A549 (cell line): ENCODE measurements around the gene ZNF385D. TPM values are rescaled to one million over a fixed set of nuclear protein-coding genes. Genes with fewer than 3 reads are reported as not detected.

Source experiments
- ATAC-seq, 2 experiments: fragments of 200-7000 bp in 1 of 2; fragments of >200 bp in 1 of 2; cut with Nextera tagmentation in 1 of 2; cut with Tn5 transposase in 1 of 2; 3 replicates each; pipeline versions ENCODE4 v1.8.0 to v1.9.1; 2018 to 2020; ENCODE audit warnings: mild to moderate bottlenecking in 1 of 2, moderate library complexity in 1 of 2
- CTCF ChIA-PET: fragments of 300-600 bp; sonication (Branson Sonifier 250); formaldehyde crosslinking; extraction: SDS; loops from one replicate; lab custom pipeline; 2021; ENCODE audit warnings: antibody characterized with exemption, inconsistent platforms; lab: Yijun Ruan, JAX
- POLR2A ChIA-PET: fragments of 350-600 bp; formaldehyde crosslinking; extraction: SDS; loops from one replicate; lab custom pipeline; 2021; ENCODE audit warnings: antibody characterized with exemption, inconsistent platforms; lab: Yijun Ruan, JAX
- DNase-seq, 2 experiments: peaks; one replicate each; pipeline versions ENCODE4 v3.0.0 to v3.0.0-alpha.2; 2011 to 2016; ENCODE audit warnings: low read depth in 1 of 2, low spot score in 1 of 2
- FAIRE-seq: peaks from 2 replicates; lab custom pipeline; 2011; peaks lifted over from hg19 to GRCh38; lab: Jason Lieb, UNC
- H3K27ac ChIP-seq, 2 experiments: fragments of >200 bp; sonication (Bioruptor Twin); formaldehyde crosslinking; 3 replicates each; pipeline ENCODE4 v1.5.1; 2016 to 2017
- H3K4me1 ChIP-seq: fragments of >200 bp; sonication (Bioruptor Twin); formaldehyde crosslinking; 3 replicates; pipeline ENCODE4 v1.6.1; 2016
- H3K4me2 ChIP-seq: fragments of >200 bp; sonication (Bioruptor Twin); formaldehyde crosslinking; 3 replicates; pipeline ENCODE4 v1.6.1; 2016
- H3K4me3 ChIP-seq: fragments of >200 bp; sonication (Bioruptor Twin); formaldehyde crosslinking; 3 replicates; pipeline ENCODE4 v1.5.1; 2016
- H3K9me3 ChIP-seq: fragments of >200 bp; sonication (Bioruptor Twin); formaldehyde crosslinking; 3 replicates; pipeline ENCODE4 v1.6.1; 2016
- CBX2 ChIP-seq: fragments of 200-600 bp; sonication (generic); IDR thresholded peaks from 2 replicates; pipeline ENCODE4 v1.6.1; 2016; ENCODE audit warnings: low read depth, mild to moderate bottlenecking, borderline replicate concordance
- EP300 ChIP-seq, 2 experiments: fragments of >200 bp; sonication (Bioruptor Twin); formaldehyde crosslinking; IDR thresholded peaks; 2 replicates in 1 of 2; 3 replicates in 1 of 2; pipeline ENCODE4 v1.6.1; 2016 to 2017
- ESRRA ChIP-seq: fragments of 150-350 bp; IDR thresholded peaks from 2 replicates; pipeline ENCODE4 v1.6.1; 2014; ENCODE audit warnings: mild to moderate bottlenecking, low read length, borderline replicate concordance
- FOXS1 ChIP-seq: fragments of 250-450 bp; sonication (Bioruptor Pico); IDR thresholded peaks from 2 replicates; pipeline ENCODE4 v1.5.0; 2020; ENCODE audit warnings: mild to moderate bottlenecking, moderate library complexity
- HDAC2 ChIP-seq: fragments of 200-600 bp; sonication (generic); IDR thresholded peaks from 2 replicates; pipeline ENCODE4 v1.6.1; 2016
- HEYL ChIP-seq: fragments of 250-450 bp; sonication (Bioruptor Pico); IDR thresholded peaks from 2 replicates; pipeline ENCODE4 v1.8.0; 2021; ENCODE audit warnings: mild to moderate bottlenecking, moderate library complexity
- HOXB5 ChIP-seq: fragments of 250-450 bp; sonication (Bioruptor Pico); IDR thresholded peaks from 2 replicates; pipeline ENCODE4 v1.5.0; 2020; ENCODE audit warnings: mild to moderate bottlenecking, moderate library complexity
- JUN ChIP-seq, 2 experiments: fragments of >200 bp; sonication (Bioruptor Twin); formaldehyde crosslinking; IDR thresholded peaks; 2 replicates in 1 of 2; 3 replicates in 1 of 2; pipeline ENCODE4 v1.6.1; 2016 to 2017
- JUNB ChIP-seq: fragments of >200 bp; sonication (Bioruptor Twin); formaldehyde crosslinking; IDR thresholded peaks from 2 replicates; pipeline ENCODE4 v1.6.1; 2016
- KDM5A ChIP-seq: fragments of 200-600 bp; sonication (generic); IDR thresholded peaks from 2 replicates; pipeline ENCODE4 v1.6.1; 2016; ENCODE audit warnings: antibody characterized with exemption, mild to moderate bottlenecking
- MYC ChIP-seq: IDR thresholded peaks from 2 replicates; pipeline ENCODE4 v1.6.1; 2012; ENCODE audit warnings: mild to moderate bottlenecking, inconsistent platforms, low read length, improper control_type of control experiment, borderline replicate concordance
- NR3C1 ChIP-seq: fragments of >200 bp; sonication (Bioruptor Twin); formaldehyde crosslinking; IDR thresholded peaks from 3 replicates; pipeline ENCODE4 v1.6.1; 2017
- PHF8 ChIP-seq: fragments of 200-600 bp; sonication (generic); IDR thresholded peaks from 2 replicates; pipeline ENCODE4 v1.6.1; 2016; ENCODE audit warnings: low read depth, mild to moderate bottlenecking, antibody characterized with exemption, moderate library complexity, borderline replicate concordance
- POLR2A ChIP-seq: IDR thresholded peaks from 2 replicates; pipeline ENCODE4 v1.6.1; 2012; ENCODE audit warnings: mild to moderate bottlenecking, low read length
- POLR2AphosphoS2 ChIP-seq: conservative IDR thresholded peaks from 2 replicates; pipeline ENCODE4 v1.6.1; 2012; ENCODE audit warnings: low read length, improper control_type of control experiment, inconsistent platforms
- RNF2 ChIP-seq: fragments of 200-600 bp; sonication (generic); IDR thresholded peaks from 2 replicates; pipeline ENCODE4 v1.6.1; 2016; ENCODE audit warnings: low read depth, mild to moderate bottlenecking, antibody characterized with exemption, moderate library complexity, borderline replicate concordance
- TP53 ChIP-seq: fragments of 250-450 bp; sonication (Bioruptor Pico); IDR thresholded peaks from 2 replicates; pipeline ENCODE4 v1.5.0; 2021; ENCODE audit warnings: mild to moderate bottlenecking, moderate library complexity
- ZFP36 ChIP-seq: fragments of 450-650 bp; IDR thresholded peaks from 2 replicates; pipeline ENCODE4 v1.6.1; 2014; ENCODE audit warnings: borderline replicate concordance; ENCODE audit not compliant: partially characterized antibody
- ZSCAN20 ChIP-seq: fragments of 250-450 bp; sonication (Bioruptor Pico); IDR thresholded peaks from 2 replicates; pipeline ENCODE4 v1.8.0; 2022; ENCODE audit warnings: mild to moderate bottlenecking, moderate library complexity
- WGBS: methylation state at CpG from one replicate; pipeline ENCODE4 v1.1.6; 2017; ENCODE audit errors: missing lambda C conversion rate; 5-methylcytosine and 5-hydroxymethylcytosine counted together
- polyA plus RNA-seq, 4 experiments: library from polyadenylated mRNA; depleted of rRNA in 3 of 4; stranded (reverse); fragments of >200 nt; fragmentation: RNase III in 1 of 4; extraction: RNeasy Plus Mini Kit Qiagen cat#74134 plus additional on column Dnase treatment in 1 of 4; gene quantifications; 2 replicates in 3 of 4; 3 replicates in 1 of 4; pipeline ENCODE4 v1.2.3, GENCODE V29; 2011 to 2017
- TF ChIP-seq, protein P1 (sequence below): fragments of >200 bp; sonication (Bioruptor Twin); formaldehyde crosslinking; IDR thresholded peaks from 3 replicates; pipeline ENCODE4 v1.6.1; 2016
- TF ChIP-seq, protein P2 (sequence below): fragments of 250-450 bp; sonication (Bioruptor Pico); IDR thresholded peaks from 2 replicates; pipeline ENCODE4 v1.5.0; 2020; ENCODE audit warnings: low read depth, mild to moderate bottlenecking, moderate library complexity
- TF ChIP-seq, protein P3 (sequence below): IDR thresholded peaks from 2 replicates; pipeline ENCODE4 v1.6.1; 2012
- TF ChIP-seq, protein P4 (sequence below): fragments of 450-650 bp; IDR thresholded peaks from 2 replicates; pipeline ENCODE4 v1.6.1; 2014; ENCODE audit warnings: antibody characterized with exemption
- TF ChIP-seq, protein P5 (sequence below): IDR thresholded peaks from 2 replicates; pipeline ENCODE4 v1.6.1; 2012; ENCODE audit warnings: low read depth, borderline replicate concordance
- TF ChIP-seq, protein P6 (sequence below): fragments of >200 bp; sonication (Bioruptor Twin); formaldehyde crosslinking; IDR thresholded peaks from 3 replicates; pipeline ENCODE4 v1.5.1; 2016
- TF ChIP-seq, protein P7 (sequence below): fragments of 250-450 bp; sonication (Bioruptor Pico); IDR thresholded peaks from 2 replicates; pipeline ENCODE4 v1.5.0; 2021; ENCODE audit warnings: mild to moderate bottlenecking, moderate library complexity, borderline replicate concordance
- TF ChIP-seq, protein P8 (sequence below): fragments of >200 bp; sonication (Bioruptor Twin); formaldehyde crosslinking; IDR thresholded peaks from 2 replicates; pipeline ENCODE4 v1.6.1; 2016

Gene ZNF385D
- polyA plus RNA-seq, 2 of the 4 experiments (the other 2 are of a cell fraction), result not detected

DNA sequence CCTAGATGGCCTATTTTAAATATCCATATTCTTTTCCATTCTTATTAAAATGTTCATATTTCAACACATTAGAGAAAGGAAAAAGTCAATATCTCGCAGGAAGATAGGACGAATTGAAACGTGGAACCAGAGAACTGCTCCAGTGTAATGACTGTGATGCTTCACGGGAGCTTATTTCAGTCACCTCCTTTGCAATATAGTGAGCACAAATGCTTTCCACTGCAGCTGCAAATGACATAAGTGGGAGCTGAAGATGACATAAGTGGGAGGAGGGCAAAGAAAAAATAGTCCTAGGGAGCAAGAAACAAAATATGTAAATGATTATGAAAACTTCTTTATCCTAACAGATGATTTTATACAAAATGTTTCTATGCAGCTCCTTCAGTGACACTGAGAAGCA, 324.1 kb downstream of the ZNF385D start:
- WGBS, result 14% methylated on average over 4 of the region's 4 CpGs
- DNase-seq (no peak), ATAC-seq (no peak), FAIRE-seq (no peak)
- Histone ChIP-seq H3K4me1 (no peaks in the 10 kb centered on the region), H3K27ac (no peak overlapping the region), H3K4me2 (no peak overlapping the region), H3K9me3 (no peaks in the 10 kb centered on the region), H3K4me3 (no peak overlapping the region)
- no peak for TF ChIP-seq CBX2
- TF ChIP-seq PHF8, result no peak
- no peak for TF ChIP-seq ZFP36
- TF ChIP-seq, protein P1, sequence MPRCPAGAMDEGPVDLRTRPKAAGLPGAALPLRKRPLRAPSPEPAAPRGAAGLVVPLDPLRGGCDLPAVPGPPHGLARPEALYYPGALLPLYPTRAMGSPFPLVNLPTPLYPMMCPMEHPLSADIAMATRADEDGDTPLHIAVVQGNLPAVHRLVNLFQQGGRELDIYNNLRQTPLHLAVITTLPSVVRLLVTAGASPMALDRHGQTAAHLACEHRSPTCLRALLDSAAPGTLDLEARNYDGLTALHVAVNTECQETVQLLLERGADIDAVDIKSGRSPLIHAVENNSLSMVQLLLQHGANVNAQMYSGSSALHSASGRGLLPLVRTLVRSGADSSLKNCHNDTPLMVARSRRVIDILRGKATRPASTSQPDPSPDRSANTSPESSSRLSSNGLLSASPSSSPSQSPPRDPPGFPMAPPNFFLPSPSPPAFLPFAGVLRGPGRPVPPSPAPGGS, result no peak
- TF ChIP-seq JUNB, result no peak
- no peak for TF ChIP-seq NR3C1
- TF ChIP-seq RNF2, result no peak
- TF ChIP-seq HDAC2, result no peak
- TF ChIP-seq POLR2AphosphoS2, result no peak
- TF ChIP-seq ESRRA, result no peak
- TF ChIP-seq MYC, result no peak
- TF ChIP-seq, protein P2, sequence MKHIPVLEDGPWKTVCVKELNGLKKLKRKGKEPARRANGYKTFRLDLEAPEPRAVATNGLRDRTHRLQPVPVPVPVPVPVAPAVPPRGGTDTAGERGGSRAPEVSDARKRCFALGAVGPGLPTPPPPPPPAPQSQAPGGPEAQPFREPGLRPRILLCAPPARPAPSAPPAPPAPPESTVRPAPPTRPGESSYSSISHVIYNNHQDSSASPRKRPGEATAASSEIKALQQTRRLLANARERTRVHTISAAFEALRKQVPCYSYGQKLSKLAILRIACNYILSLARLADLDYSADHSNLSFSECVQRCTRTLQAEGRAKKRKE (CRISPR knock-in tag), result no peak
- TF ChIP-seq, protein P3, sequence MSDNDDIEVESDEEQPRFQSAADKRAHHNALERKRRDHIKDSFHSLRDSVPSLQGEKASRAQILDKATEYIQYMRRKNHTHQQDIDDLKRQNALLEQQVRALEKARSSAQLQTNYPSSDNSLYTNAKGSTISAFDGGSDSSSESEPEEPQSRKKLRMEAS, result no peak
- no peak for TF ChIP-seq POLR2A
- TF ChIP-seq, all 56 proteins: peak for 0
- ChIA-PET CTCF (no interaction called here), POLR2A (no interaction called here)

DNA sequence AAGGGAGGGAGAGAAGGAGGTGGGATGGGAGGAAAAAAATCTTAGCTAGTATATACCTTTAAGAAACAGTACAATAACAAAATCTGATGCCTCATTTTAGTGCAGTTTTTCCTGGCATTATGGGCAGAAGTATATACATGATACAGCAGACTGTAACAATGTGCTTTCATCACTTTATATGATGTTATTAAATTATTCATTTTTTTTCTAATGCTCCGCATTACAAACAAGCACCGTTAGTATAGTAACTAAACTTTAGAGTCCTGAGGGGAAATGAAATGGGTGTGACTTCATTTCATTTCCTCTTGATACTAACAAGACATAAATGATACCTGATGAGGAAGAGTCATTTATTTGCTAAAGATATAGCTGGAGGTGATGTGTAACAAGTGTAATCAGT, 325.3 kb downstream of the ZNF385D start:
- ChIA-PET CTCF (no interaction called here), POLR2A (no interaction called here)
- ATAC-seq (no peak), FAIRE-seq (no peak), DNase-seq (no peak)
- H3K4me1 ChIP-seq, result no peaks in the 10 kb centered on the region
- H3K27ac ChIP-seq, result no peak overlapping the region
- no peak overlapping the region for H3K4me2 ChIP-seq
- no peak overlapping the region for H3K4me3 ChIP-seq
- no peak for TF ChIP-seq ESRRA
- no peak for TF ChIP-seq HEYL (CRISPR knock-in tag)
- no peak for TF ChIP-seq ZSCAN20 (CRISPR knock-in tag)
- 23% methylated on average over 2 of the region's 2 CpGs for WGBS
- no peaks in the 10 kb centered on the region for H3K9me3 ChIP-seq

DNA sequence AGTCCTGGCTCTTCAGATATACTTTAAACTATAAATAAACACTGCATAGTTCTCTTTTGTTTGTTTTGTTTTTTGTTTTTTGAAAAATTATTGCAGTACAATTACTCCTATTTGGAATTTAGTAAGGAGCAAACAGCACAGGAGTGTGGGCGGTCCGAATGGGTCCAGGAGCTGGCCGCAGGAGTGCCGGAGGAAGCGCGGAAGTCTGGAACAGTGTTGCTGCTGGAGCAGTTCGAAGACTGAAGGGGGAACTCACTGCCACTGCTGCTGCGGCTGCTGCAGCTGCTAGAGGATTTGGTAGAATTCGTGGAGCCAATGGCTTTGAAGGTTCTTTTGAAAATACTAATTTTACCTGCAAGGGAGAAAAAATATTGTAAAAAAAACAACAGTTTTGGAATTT, 329.9 kb downstream of the ZNF385D start:
- Histone ChIP-seq H3K9me3 (no peaks in the 10 kb centered on the region), H3K4me3 (no peak overlapping the region), H3K4me2 (no peak overlapping the region), H3K27ac (no peak overlapping the region), H3K4me1 (no peaks in the 10 kb centered on the region)
- FAIRE-seq, result no peak
- CTCF ChIA-PET, result interaction anchor here (1.7 kb wide), 1 partner anchor 14 kb away, joined by 3 read pairs; no protein-coding TSS in a partner anchor
- DNase-seq, result no peak
- no peak for ATAC-seq
- POLR2A ChIA-PET, result no interaction called here
- 10% methylated on average over 9 of the region's 9 CpGs for WGBS
- no peak for TF ChIP-seq JUN (IDR thresholded peaks at IDR 0.05)
- TF ChIP-seq, protein P2 (CRISPR knock-in tag), result no peak
- TF ChIP-seq FOXS1 (CRISPR knock-in tag), result no peak
- TF ChIP-seq, protein P4, sequence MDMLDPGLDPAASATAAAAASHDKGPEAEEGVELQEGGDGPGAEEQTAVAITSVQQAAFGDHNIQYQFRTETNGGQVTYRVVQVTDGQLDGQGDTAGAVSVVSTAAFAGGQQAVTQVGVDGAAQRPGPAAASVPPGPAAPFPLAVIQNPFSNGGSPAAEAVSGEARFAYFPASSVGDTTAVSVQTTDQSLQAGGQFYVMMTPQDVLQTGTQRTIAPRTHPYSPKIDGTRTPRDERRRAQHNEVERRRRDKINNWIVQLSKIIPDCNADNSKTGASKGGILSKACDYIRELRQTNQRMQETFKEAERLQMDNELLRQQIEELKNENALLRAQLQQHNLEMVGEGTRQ, result no peak
- TF ChIP-seq, protein P5, sequence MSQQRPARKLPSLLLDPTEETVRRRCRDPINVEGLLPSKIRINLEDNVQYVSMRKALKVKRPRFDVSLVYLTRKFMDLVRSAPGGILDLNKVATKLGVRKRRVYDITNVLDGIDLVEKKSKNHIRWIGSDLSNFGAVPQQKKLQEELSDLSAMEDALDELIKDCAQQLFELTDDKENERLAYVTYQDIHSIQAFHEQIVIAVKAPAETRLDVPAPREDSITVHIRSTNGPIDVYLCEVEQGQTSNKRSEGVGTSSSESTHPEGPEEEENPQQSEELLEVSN, result no peak
- no peak for TF ChIP-seq TP53 (CRISPR knock-in tag)
- TF ChIP-seq, protein P6, sequence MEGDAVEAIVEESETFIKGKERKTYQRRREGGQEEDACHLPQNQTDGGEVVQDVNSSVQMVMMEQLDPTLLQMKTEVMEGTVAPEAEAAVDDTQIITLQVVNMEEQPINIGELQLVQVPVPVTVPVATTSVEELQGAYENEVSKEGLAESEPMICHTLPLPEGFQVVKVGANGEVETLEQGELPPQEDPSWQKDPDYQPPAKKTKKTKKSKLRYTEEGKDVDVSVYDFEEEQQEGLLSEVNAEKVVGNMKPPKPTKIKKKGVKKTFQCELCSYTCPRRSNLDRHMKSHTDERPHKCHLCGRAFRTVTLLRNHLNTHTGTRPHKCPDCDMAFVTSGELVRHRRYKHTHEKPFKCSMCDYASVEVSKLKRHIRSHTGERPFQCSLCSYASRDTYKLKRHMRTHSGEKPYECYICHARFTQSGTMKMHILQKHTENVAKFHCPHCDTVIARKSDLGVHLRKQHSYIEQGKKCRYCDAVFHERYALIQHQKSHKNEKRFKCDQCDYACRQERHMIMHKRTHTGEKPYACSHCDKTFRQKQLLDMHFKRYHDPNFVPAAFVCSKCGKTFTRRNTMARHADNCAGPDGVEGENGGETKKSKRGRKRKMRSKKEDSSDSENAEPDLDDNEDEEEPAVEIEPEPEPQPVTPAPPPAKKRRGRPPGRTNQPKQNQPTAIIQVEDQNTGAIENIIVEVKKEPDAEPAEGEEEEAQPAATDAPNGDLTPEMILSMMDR, result no peak
- TF ChIP-seq, protein P7, sequence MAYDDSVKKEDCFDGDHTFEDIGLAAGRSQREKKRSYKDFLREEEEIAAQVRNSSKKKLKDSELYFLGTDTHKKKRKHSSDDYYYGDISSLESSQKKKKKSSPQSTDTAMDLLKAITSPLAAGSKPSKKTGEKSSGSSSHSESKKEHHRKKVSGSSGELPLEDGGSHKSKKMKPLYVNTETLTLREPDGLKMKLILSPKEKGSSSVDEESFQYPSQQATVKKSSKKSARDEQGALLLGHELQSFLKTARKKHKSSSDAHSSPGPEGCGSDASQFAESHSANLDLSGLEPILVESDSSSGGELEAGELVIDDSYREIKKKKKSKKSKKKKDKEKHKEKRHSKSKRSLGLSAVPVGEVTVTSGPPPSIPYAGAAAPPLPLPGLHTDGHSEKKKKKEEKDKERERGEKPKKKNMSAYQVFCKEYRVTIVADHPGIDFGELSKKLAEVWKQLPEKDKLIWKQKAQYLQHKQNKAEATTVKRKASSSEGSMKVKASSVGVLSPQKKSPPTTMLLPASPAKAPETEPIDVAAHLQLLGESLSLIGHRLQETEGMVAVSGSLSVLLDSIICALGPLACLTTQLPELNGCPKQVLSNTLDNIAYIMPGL, result no peak
- TF ChIP-seq PHF8, result no peak
- no peak for TF ChIP-seq KDM5A
- no peak for TF ChIP-seq HOXB5 (CRISPR knock-in tag)
- TF ChIP-seq, protein P8, sequence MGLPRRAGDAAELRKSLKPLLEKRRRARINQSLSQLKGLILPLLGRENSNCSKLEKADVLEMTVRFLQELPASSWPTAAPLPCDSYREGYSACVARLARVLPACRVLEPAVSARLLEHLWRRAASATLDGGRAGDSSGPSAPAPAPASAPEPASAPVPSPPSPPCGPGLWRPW, result no peak
- TF ChIP-seq HDAC2, result no peak
- no peak for TF ChIP-seq EP300 (IDR thresholded peaks at IDR 0.05)
- TF ChIP-seq POLR2AphosphoS2, result no peak
